Esophagus muscularis mucosa (tissue), 4 donors: ENCODE results near the gene ZNF329.

Experiments
- EP300 ChIP-seq: sonication (generic); formaldehyde crosslinking; IDR thresholded peaks from one replicate; pipeline ENCODE4 v1.6.1; 2017; ENCODE audit warnings: antibody characterized with exemption
- POLR2A ChIP-seq: fragments of 450-650 bp; IDR thresholded peaks from one replicate; pipeline ENCODE4 v1.6.1; 2017; ENCODE audit warnings: antibody characterized with exemption, moderate library complexity, mild to moderate bottlenecking, low read depth
- TF ChIP-seq, protein P1 (sequence below), 3 experiments: fragments of 200-600 bp in 2 of 3; fragments of 450-650 bp in 1 of 3; sonication (generic) in 2 of 3; IDR thresholded peaks; one replicate each; pipeline ENCODE4 v1.5.1; 2017 to 2019; ENCODE audit warnings: antibody characterized with exemption in 3 of 3, mild to moderate bottlenecking in 2 of 3, moderate library complexity in 1 of 3

DNA sequence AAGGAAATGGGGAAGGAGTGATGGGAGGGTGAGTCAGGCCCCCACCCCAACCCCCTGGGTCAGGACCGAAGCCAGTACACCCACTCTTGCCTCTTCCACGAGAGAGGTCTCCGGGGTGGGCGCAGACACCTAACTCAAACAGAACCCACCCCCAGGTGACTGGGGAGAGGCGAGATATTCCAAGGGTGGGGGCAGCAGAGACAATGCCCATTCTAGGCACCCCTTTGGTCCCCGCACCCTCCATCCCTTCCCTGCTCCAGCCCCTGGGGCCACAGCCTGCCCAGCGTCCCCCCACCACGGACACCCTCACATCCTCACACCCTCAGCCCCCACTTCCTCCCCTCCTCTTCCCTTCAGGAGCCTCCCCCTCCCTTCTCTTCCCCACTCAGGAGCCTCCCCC is 53.2 kb downstream of the ZNF329 start:
- TF ChIP-seq, protein P1, sequence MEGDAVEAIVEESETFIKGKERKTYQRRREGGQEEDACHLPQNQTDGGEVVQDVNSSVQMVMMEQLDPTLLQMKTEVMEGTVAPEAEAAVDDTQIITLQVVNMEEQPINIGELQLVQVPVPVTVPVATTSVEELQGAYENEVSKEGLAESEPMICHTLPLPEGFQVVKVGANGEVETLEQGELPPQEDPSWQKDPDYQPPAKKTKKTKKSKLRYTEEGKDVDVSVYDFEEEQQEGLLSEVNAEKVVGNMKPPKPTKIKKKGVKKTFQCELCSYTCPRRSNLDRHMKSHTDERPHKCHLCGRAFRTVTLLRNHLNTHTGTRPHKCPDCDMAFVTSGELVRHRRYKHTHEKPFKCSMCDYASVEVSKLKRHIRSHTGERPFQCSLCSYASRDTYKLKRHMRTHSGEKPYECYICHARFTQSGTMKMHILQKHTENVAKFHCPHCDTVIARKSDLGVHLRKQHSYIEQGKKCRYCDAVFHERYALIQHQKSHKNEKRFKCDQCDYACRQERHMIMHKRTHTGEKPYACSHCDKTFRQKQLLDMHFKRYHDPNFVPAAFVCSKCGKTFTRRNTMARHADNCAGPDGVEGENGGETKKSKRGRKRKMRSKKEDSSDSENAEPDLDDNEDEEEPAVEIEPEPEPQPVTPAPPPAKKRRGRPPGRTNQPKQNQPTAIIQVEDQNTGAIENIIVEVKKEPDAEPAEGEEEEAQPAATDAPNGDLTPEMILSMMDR (IDR thresholded peaks at IDR 0.05) = no peak
- TF ChIP-seq POLR2A (no peak), EP300 (no peak)
